ENCODE data around the gene SGIP1. TPM values are rescaled to one million over a fixed set of nuclear protein-coding genes. Genes with fewer than 3 reads are reported as not detected.
"Not testable (repeated sequence)": the region's sequence is repeated elsewhere in the genome, so short reads cannot be mapped to it uniquely, and the experiment has no call there.

The SGIP1 gene
- total RNA-seq, 2 experiments from 2014 or later: 0.08 TPM; not detected in 1

DNA sequence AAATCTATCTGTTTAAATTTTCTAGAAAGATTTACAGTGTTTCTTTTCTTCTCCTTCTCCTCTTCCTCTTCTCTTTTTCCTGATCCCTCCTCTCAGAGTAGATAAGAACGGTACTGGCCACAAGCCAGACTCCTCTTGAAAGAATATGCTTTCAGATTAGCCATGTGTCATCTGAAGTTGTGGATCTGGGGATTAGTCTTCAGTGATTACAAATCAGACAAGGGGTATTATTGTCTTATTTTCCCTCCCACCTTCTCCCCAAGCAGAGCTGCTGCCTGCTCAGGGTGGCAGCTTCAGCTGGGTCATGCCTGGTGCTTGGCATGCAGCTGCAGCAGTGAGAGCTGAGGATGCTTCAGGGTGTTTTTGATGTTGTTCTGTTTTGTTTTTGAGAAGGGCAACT is 42.7 kb downstream of the SGIP1 start:
- no peaks in the 10 kb centered on the region for H3K9me3 Mint-ChIP-seq
- no peaks in the 10 kb centered on the region for H3K4me1 Mint-ChIP-seq
- CTCF ChIA-PET: no interaction called here
- no peak overlapping the region for H3K27ac Mint-ChIP-seq
- no peak overlapping the region for H3K4me3 Mint-ChIP-seq
- H3K36me3 Mint-ChIP-seq (ENCODE audit: low read depth): no peaks in the 10 kb centered on the region
- peaks cover 13% of the 10 kb centered on the region for H3K27me3 Mint-ChIP-seq
- POLR2A ChIA-PET: no interaction called here
- DNase-seq: no peak

DNA sequence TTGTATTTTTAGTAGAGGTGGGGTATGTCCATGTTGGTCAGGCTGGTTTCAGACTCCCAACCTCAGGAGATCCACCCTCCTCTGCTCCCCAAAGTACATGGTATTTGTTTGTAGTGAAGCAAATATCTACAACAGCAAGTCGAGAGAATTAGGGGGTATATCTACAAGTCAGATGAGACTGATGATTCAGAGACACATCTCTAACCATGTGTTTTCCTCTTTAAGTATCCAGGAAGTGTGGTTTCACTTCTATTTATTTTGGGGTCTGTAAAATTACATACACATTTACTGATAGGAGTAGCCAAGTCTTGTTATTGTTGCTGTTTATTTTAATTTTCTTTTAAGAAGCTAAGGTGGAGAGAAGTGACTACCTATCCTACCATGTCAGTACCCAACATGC is 44.9 kb downstream of the SGIP1 start:
- ChIA-PET POLR2A (no interaction called here), CTCF (no interaction called here)
- H3K27me3 Mint-ChIP-seq: peaks cover 19% of the 10 kb centered on the region
- no peaks in the 10 kb centered on the region for H3K36me3 Mint-ChIP-seq (ENCODE audit: low read depth)
- H3K9me3 Mint-ChIP-seq: no peaks in the 10 kb centered on the region
- H3K4me3 Mint-ChIP-seq: no peak overlapping the region
- no peak for DNase-seq
- H3K4me1 Mint-ChIP-seq: no peaks in the 10 kb centered on the region
- H3K27ac Mint-ChIP-seq: no peak overlapping the region

DNA sequence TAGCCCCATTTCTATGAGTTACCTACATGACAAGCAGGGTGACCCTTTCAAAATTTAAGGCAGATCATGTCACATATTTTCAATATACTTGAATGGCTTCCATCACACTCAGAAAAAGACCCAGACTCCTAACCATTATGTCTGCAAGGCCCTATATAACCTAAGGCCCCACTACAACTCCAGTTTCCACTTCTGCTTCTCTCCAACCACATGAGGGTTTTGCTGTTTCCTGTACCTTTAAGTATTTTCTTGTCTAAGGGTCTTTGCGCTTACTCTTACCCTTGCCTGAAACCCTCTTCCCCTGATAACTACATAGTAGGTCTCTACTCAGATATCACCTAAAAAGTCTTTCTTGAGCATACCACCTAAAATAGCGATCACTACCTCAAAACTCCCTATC is 46.1 kb downstream of the SGIP1 start:
- no peak for DNase-seq
- POLR2A ChIA-PET: no interaction called here
- H3K9me3 Mint-ChIP-seq: no peaks in the 10 kb centered on the region
- H3K4me3 Mint-ChIP-seq: no peak overlapping the region
- no peaks in the 10 kb centered on the region for H3K4me1 Mint-ChIP-seq
- no peaks in the 10 kb centered on the region for H3K36me3 Mint-ChIP-seq (ENCODE audit: low read depth)
- H3K27me3 Mint-ChIP-seq: peaks cover 17% of the 10 kb centered on the region
- CTCF ChIA-PET: no interaction called here
- H3K27ac Mint-ChIP-seq: no peak overlapping the region

DNA sequence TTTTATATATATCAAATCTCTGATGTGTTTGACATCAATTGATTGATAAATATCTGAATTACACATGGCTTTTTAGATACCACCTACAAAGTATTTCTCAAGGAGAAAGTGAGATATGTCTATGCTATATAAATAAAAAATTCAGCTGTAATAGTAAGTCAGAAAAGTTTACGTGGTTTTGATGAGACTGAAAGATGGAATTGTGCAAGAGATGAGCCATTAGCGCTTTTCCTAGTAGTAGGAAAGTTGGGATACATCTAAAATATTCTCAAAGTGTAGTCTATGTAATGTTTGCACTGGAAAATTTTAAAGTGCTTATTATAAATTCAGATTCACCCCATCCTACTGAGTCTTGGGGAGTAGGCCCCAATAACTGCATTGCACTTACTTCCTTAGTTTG is 49.1 kb downstream of the SGIP1 start:
- no peaks in the 10 kb centered on the region for H3K36me3 Mint-ChIP-seq (ENCODE audit: low read depth)
- H3K4me1 Mint-ChIP-seq: no peaks in the 10 kb centered on the region
- no peaks in the 10 kb centered on the region for H3K9me3 Mint-ChIP-seq
- H3K27me3 Mint-ChIP-seq: peaks cover 18% of the 10 kb centered on the region
- H3K27ac Mint-ChIP-seq: no peak overlapping the region
- POLR2A ChIA-PET: no interaction called here
- DNase-seq: no peak
- no peak overlapping the region for H3K4me3 Mint-ChIP-seq
- CTCF ChIA-PET: no interaction called here

- Mint-ChIP-seq H3K27ac (no peak overlapping the region), H3K4me1 (no peaks in the 10 kb centered on the region), H3K9me3 (no peaks in the 10 kb centered on the region), H3K4me3 (no peak overlapping the region), H3K27me3 (peaks cover 17% of the 10 kb centered on the region), H3K36me3 (ENCODE audit: low read depth) (no peaks in the 10 kb centered on the region)
- ChIA-PET CTCF (no interaction called here), POLR2A (no interaction called here)
- no peak for DNase-seq
These were observed 51.0 kb downstream of the SGIP1 start for GRCh38 chr1:66585002-66585401.

DNA sequence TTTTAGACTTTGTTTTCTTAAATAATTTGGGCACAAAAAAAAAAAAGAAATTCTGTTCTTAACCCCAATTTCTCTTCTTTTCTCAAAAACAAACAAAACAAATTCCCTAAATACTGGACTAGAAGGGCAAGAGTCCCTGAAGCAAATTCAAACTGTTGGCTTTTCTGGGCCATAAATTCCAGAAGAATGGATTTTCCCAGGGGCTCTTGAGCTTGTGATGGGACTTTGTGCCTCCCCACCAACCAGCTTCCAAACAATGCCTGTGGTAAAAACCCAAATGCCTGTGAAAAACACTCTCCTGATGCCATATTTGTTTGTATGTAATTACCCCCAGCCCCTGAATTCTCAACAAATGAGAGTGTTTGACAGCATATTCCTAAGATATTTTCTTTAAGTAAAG is 55.4 kb downstream of the SGIP1 start:
- CTCF ChIA-PET: interaction anchor here (1.3 kb wide), 1 partner anchor 20 kb away, joined by 3 read pairs; no protein-coding TSS in a partner anchor
- Mint-ChIP-seq H3K36me3 (ENCODE audit: low read depth) (no peaks in the 10 kb centered on the region), H3K4me3 (no peak overlapping the region), H3K4me1 (no peaks in the 10 kb centered on the region), H3K9me3 (no peaks in the 10 kb centered on the region), H3K27ac (no peak overlapping the region), H3K27me3 (peaks cover 9% of the 10 kb centered on the region)
- POLR2A ChIA-PET: no interaction called here
- no peak for DNase-seq

DNA sequence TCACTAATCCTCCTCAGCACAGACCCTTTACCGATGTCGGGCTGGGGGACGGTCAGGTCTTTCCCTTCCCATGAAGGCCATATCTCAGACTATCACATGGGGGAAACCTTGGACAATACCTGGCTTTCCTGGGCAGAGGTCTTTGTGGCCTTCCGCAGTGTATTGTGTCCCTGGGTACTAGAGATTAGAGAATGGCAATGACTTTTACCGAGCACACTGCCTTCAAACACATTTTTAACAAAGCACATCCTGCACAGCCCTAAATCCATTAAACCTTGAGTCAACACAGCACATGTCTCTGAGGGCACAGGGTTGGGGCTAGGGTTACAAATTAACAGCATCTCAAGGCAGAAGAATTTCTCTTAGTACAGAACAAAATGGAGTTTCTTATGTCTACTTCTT is 58.2 kb downstream of the SGIP1 start:
- H3K27me3 Mint-ChIP-seq; H3K9me3 Mint-ChIP-seq; H3K4me3 Mint-ChIP-seq; POLR2A ChIA-PET; CTCF ChIA-PET; H3K36me3 Mint-ChIP-seq (ENCODE audit: low read depth); H3K4me1 Mint-ChIP-seq; DNase-seq; H3K27ac Mint-ChIP-seq: not testable (repeated sequence)

- POLR2A ChIA-PET: no interaction called here
- Mint-ChIP-seq H3K4me3 (no peak overlapping the region), H3K9me3 (no peaks in the 10 kb centered on the region), H3K27me3 (peaks cover 13% of the 10 kb centered on the region), H3K36me3 (ENCODE audit: low read depth) (no peaks in the 10 kb centered on the region), H3K4me1 (peaks cover 3% of the 10 kb centered on the region), H3K27ac (no peak overlapping the region)
- no peak for DNase-seq
- CTCF ChIA-PET: no interaction called here
These were observed 62.2 kb downstream of the SGIP1 start for GRCh38 chr1:66596191-66596590.

GRCh38 chr1:66597500-66597899 is 63.5 kb downstream of the SGIP1 start:
- H3K4me3 Mint-ChIP-seq: no peak overlapping the region
- DNase-seq: no peak
- no peaks in the 10 kb centered on the region for H3K9me3 Mint-ChIP-seq
- no peak overlapping the region for H3K27ac Mint-ChIP-seq
- peaks cover 13% of the 10 kb centered on the region for H3K27me3 Mint-ChIP-seq
- ChIA-PET POLR2A (no interaction called here), CTCF (no interaction called here)
- H3K36me3 Mint-ChIP-seq (ENCODE audit: low read depth): no peaks in the 10 kb centered on the region
- peaks cover 9% of the 10 kb centered on the region for H3K4me1 Mint-ChIP-seq

DNA sequence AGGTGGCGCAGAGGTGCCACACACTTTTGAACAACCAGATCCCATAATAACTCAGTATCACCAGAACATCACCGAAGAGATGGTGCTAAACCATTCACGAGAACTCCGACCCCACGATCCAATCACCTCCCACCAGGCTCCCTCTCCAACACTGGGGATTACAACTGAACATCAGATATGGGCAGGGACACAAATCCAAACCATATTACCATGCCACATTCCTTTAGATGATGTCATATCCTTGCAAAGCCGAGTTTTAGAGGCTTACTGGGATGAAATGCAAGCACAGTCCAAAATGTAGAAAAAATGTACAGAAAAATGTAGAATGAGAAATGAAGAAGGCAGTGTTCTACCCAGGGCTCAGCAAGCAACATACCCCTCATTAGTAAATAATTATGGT is 64.7 kb downstream of the SGIP1 start:
- Mint-ChIP-seq H3K4me3 (no peak overlapping the region), H3K4me1 (peaks cover 9% of the 10 kb centered on the region), H3K36me3 (ENCODE audit: low read depth) (no peaks in the 10 kb centered on the region), H3K27me3 (peaks cover 13% of the 10 kb centered on the region), H3K27ac (no peak overlapping the region), H3K9me3 (no peaks in the 10 kb centered on the region)
- DNase-seq: no peak
- CTCF ChIA-PET: no interaction called here
- POLR2A ChIA-PET: no interaction called here

GRCh38 chr1:66599346-66599745 is 65.4 kb downstream of the SGIP1 start:
- no peaks in the 10 kb centered on the region for H3K9me3 Mint-ChIP-seq
- no peak overlapping the region for H3K4me3 Mint-ChIP-seq
- H3K36me3 Mint-ChIP-seq (ENCODE audit: low read depth): no peaks in the 10 kb centered on the region
- H3K27me3 Mint-ChIP-seq: peaks cover 16% of the 10 kb centered on the region
- ChIA-PET POLR2A (no interaction called here), CTCF (no interaction called here)
- no peak overlapping the region for H3K27ac Mint-ChIP-seq
- DNase-seq: no peak
- H3K4me1 Mint-ChIP-seq: peaks cover 9% of the 10 kb centered on the region

GRCh38 chr1:66599899-66600737 is 66.2 kb downstream of the SGIP1 start:
- H3K4me3 Mint-ChIP-seq: no peak overlapping the region
- POLR2A ChIA-PET: interaction anchor here (0.6 kb wide), 1 partner anchor 571 kb away, joined by 3 read pairs; no protein-coding TSS in a partner anchor
- H3K9me3 Mint-ChIP-seq: no peaks in the 10 kb centered on the region

DNA sequence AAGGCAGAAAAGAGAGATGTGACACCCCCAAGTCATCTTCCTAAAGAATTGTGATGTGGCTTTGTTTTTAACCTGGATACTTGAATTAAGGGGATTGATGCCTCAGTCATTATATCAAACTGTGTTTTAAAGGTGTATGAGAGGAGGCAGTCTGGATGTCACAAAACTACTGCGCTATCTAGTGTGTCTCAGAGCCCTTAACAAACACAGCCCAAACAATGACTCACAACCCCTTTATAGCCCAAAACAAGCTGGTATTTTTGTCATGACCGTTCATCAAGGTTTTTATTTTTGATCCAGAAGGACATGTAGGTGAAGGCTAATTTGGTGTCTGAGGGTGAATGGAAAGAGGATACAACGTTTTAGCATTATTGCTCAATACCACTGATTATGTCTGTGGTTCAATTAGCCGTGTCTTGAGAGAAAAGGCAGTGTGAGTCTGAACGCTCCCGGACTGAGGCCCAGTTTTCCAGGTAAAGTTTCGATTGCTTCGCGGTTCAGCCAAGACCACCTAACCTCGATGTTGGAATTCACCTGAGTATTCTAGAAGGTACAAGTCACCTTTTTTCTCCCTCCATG is 71.6 kb downstream of the SGIP1 start:
- peaks cover 6% of the 10 kb centered on the region for H3K4me1 Mint-ChIP-seq
- POLR2A ChIA-PET: no interaction called here

More at GRCh38 chr1:66599899-66600737, 66.2 kb downstream of the SGIP1 start:
- no peak for DNase-seq
- H3K27me3 Mint-ChIP-seq: peaks cover 16% of the 10 kb centered on the region
- no peak overlapping the region for H3K27ac Mint-ChIP-seq
- peaks cover 9% of the 10 kb centered on the region for H3K4me1 Mint-ChIP-seq
- CTCF ChIA-PET: no interaction called here
- H3K36me3 Mint-ChIP-seq (ENCODE audit: low read depth): no peaks in the 10 kb centered on the region

More for the DNA sequence above, 71.6 kb downstream of the SGIP1 start:
- CTCF ChIA-PET: no interaction called here
- DNase-seq: no peak
- no peaks in the 10 kb centered on the region for H3K36me3 Mint-ChIP-seq (ENCODE audit: low read depth)
- no peaks in the 10 kb centered on the region for H3K9me3 Mint-ChIP-seq
- H3K27me3 Mint-ChIP-seq: peaks cover 20% of the 10 kb centered on the region
- no peak overlapping the region for H3K27ac Mint-ChIP-seq
- H3K4me3 Mint-ChIP-seq: no peak overlapping the region

All from activated CD4-positive, alpha-beta memory T cell treated with anti-CD3 and anti-CD28 coated beads, Interleukin-2, amount 10 ng/mL, durations not matched to agents 7 days and 5 days (primary cell).